ENCODE data around the gene SST.

Gene SST

DNA sequence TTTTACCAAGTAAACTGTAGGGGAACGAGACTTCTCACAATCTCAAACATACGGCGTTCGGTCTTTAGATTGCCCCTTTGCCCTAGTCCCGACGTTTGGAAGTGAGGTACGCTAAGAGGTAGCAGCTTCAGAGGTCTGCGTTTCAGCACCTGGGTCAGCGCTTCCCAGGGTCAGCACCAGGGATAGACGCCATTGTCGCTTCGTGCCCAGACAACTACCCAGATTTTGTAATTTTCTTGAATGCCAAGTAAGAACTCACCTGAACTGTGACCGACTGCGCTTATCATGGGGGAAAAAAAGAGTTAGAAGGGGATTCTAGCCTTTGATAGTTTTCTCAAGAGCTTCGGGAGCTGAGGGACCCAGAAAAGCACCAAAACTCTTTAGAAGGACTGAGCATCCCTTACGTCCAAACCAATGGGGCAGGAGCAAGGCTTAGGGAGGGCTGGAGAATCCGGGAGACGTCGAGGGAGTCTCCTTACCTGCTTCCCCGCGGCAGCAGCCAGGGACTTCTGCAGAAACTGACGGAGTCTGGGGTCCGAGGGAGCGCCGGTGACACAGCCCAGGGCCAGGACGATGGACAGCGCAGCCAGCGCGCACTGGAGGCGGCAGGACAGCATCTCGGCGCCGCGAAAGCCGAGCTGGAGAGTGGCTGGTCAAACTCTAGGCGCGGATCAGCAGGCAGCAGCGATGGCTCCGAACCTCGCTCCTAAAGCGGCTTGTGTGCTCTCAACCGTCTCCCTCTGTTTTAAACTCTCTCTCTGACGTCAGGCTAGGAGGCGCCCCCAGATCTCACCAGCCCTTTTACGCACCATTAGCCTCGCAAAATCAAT lies at the start of gene SST:
Gene SST, minus strand, starts transcription at position 720 of the 830 bp plus-strand sequence. Its CDS starts 103 bp downstream, at position 617.
- DNase-seq: peak; percentile 42

GRCh38 chr3:187719628-187720336 lies 49.6 kb upstream of the SST start:
- DNase-seq: no peak

GRCh38 chr3:187718802-187719201 lies 48.6 kb upstream of the SST start:
- DNase-seq: no peak

GRCh38 chr3:187717572-187717971 lies 47.4 kb upstream of the SST start:
- no peak for DNase-seq

DNA sequence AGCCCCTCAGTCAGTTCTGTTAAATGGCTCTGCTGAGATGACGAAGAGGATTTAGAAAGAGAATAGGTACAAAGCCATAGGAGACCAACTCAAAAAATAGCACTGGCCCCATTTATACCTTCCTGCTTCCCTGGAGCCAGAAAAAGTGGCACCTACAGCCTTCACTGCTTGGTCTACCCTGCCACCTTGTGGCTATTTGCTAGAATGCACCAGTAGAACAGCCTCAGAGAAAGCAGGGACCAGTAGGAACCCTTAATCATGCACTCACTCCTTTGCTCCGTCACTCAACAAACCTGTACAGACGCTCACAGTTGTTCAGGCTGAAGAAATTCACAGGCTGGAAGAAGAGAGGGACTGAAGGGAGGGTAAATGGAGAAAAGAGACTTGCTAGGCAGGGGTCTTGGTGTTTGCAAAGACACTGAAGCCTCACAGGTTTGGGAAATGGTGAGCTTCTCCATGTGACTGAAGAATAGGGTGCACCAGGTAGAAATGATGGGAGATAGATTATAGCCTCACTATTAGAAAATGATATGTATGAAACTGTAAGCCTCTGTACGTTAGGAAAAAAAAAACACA lies 44.3 kb upstream of the SST start:
- DNase-seq: peak; percentile 82

- no peak for DNase-seq
Measured at GRCh38 chr3:187713504-187713903, 43.3 kb upstream of the SST start.

GRCh38 chr3:187709155-187709554 lies 39.0 kb upstream of the SST start:
- DNase-seq: no peak

DNA sequence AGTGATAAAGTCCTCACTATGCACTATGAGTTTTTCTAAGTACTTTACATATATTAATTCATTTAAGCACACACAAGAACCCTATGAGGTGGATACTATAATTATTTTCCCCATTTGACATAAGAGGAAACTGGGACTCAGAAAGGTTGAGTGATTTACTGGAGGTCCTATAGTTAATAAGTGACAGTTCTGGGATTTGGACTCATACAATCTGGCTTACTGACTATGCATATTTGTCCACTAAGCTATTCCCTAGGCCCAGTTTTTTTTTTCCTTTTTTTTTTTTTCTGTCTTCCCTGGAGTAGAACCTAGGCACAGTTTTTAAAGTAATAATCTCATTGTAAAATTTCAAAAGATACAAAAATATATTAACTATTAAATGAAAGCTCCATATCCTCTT lies 38.5 kb upstream of the SST start:
- no peak for DNase-seq

GRCh38 chr3:187706971-187707370 lies 36.8 kb upstream of the SST start:
- no peak for DNase-seq

DNA sequence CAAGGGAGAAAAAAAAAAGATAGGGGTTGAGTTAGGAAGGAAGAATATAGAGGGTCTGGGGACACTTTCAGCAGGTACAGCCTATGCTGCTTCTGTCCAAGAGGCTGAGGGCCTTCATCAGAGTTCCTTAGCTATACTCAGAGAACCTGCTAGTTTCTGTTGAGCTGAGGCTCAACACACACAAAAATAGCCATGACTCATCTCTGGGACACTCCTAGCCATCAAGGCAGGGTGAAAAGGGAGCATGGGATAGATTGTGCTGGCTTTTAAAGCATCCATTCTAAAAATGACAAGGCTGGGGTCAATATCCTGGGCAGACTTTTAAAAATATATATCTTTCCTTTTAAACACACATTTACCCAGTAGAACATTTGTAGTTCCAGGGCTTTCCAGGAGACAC lies 35.0 kb upstream of the SST start:
- no peak for DNase-seq

DNA sequence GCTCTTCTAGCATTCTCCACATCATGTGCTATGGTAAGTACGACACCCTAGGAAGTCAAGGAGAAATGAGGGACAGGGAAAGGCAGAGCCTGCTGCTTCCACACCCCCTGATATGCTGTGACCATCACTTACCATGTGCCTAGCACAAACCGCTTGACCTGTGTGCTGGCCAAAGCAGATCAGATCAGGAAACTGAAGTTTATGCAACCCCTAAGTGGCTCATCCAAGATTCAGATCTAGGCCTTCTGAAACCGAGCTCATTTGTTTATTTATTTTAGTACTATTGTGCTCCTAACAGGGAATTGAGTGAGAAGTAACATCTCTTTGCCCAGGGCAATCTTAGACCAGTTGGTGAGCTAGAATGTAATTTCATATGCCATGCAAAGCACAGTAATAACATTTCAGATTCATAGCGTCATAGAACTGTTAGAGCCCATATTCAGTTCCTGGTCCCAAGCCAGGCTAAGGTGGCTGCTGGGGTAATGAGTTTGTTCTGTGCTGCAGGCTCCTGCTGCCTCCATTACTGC lies 32.4 kb upstream of the SST start, which contains the start of gene RTP2:
Gene RTP2, minus strand, starts transcription at position 51 of the 527 bp plus-strand sequence. CDS start 429 bp downstream, outside the sequence.
- DNase-seq: no peak

GRCh38 chr3:187700249-187700648 lies 30.1 kb upstream of the SST start:
- DNase-seq: no peak

- DNase-seq: no peak
Measured at GRCh38 chr3:187698499-187699399, 28.6 kb upstream of the SST start.

DNA sequence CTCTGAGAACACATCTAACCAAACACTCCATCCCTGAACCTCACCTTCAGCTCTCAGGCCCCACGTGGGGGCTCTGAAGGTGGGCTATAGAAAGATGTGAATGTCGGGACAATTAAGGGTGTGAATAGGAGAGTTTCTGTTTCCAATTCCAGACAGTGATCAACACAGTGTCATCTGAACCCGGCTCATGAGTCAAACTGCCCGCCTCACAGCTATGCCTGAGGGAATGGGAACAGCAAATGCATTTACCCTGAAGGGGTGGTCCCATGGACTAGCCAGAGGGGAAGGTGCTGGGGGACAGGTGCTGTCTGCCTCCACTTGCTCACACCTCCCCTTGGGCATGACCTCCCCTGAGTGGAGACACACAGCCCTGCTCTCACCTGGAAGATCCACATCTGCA lies 25.8 kb upstream of the SST start:
- no peak for DNase-seq

GRCh38 chr3:187695449-187695848 lies 25.3 kb upstream of the SST start:
- no peak for DNase-seq

DNA sequence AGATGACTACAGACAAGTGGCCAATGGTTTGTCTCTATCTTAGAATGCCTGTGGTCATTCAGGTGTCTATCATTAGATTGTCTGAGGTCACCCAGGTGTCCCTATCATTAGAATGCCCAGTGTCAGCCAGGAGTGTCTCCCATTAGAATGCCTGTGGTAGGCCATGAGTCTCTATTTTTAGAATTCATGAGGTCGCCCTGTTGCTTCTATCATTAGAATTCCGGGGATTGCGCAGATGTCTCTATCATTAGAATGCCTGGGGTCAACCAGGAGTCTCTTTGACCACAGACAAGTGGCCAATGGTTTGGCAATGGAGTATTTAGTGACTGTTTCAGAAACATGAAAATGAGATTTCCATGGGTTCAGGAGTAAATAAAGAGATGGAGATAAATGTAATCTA lies 24.6 kb upstream of the SST start:
- DNase-seq: no peak

- DNase-seq: no peak
Measured at GRCh38 chr3:187693431-187693830, 23.2 kb upstream of the SST start.

DNA sequence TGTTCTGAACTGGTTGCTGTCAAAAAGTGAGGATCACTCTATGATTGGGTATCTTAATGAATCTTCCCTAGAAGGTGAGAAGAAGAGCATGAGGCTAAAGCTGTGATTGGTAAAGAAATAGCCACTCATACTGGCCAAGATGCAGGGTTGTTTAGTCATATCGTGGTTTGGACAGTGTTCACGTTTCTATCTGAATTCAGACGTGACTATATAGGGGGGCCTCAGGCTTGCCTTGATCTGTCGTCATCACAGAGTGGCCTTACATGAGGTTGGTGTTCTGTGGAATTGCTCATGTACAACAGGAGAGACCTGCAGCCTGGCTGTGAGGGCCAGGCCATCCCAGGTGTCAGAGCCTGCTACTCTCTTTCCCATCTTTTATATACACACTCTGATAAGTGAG lies 19.8 kb upstream of the SST start:
- DNase-seq: no peak

DNA sequence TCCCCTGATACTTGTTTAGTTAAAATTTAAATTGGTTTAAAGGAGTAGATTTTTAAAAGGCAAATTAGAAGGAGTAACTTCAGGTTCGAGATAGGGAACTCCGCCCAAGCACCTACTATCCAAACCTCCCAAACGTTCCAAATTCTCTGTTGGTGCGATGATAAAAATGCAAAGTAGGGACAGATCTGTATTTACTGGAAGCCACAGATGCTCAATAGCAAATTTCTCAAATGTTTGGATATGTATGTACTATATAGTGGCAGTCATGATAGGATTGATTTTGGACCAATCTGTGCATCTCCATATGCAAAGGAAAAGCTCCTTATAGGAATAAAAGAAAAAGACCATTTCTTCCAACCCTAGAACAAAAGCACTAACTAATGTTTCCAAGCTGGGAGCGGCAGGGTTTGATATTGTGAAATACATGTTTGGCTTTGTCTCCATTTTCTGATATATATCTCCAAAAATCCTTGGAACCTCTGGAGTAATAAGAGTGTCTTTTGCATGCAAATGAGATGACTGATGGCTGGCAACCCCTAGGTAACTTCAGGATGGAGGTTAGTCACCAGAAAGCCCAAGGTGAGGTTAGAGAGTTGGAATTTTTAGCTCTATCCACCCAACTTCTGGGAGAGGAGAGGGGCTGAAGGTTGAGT lies 16.6 kb upstream of the SST start:
- no peak for DNase-seq

DNA sequence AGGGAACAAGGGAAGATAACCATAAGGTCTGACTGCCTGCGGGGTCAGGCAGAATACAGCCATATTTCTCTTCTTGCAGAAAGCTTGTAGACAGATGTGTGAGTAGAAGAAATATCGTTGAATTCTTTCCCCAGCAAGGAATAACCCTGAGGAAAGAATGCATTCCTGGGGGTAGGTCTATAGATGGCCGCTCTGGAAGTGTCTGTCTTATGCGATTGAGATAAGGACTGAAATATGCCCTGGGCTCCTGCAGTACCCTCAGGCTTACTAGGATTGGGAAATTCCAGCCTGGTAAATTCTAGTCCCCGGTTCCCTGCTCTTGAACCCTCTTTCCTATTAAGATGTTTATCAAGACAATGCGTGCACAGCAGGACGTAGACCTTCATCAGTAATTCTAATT lies 15.8 kb upstream of the SST start:
- DNase-seq: no peak

- peak; percentile 26 for DNase-seq
Measured at GRCh38 chr3:187684880-187685279, 14.7 kb upstream of the SST start.

DNA sequence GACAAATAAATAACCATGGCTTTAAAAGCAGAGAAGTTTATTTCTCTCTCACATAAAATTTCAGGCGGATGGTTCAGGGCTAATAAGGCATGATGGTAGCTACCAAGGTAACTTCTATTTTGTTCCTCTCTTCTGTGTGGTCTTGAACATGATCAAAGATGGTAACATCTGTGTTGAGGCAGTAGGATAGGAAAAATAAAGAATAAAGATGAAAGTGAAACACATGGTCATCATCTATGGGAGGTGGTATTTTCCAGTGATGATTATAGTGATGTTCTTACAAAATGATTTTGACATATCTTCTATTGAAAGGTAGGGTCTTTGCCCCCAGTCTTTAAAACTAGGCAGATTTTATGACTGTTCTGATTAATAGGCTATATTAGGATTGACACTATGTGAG lies 14.2 kb upstream of the SST start:
- DNase-seq: no peak

All from activated CD4-positive, alpha-beta T cell treated with anti-CD3 and anti-CD28 coated beads for 48 hours (primary cell).